ENCODE results near the gene SLC6A17.

Gene SLC6A17

GRCh38 chr1:110225212-110225611, 74.9 kb downstream of the SLC6A17 start:
- Histone ChIP-seq H3K4me1 (ENCODE audit: low read length) (no peaks in the 10 kb centered on the region), H3F3A (ENCODE audit: insufficient read depth, low read length) (no peaks in the 10 kb centered on the region), H3K9me2 (replicated peaks; ENCODE audit: insufficient read depth, low read length) (no peaks in the 10 kb centered on the region), H3K4me3 (ENCODE audit: low read length) (no peak overlapping the region), H3K9me3 (replicated peaks; ENCODE audit: insufficient read depth, low read length) (no peaks in the 10 kb centered on the region), H3K27ac (ENCODE audit: low read length) (no peak overlapping the region), H3K4me2 (ENCODE audit: low read depth, low read length) (no peak overlapping the region), H3K9ac (ENCODE audit: low read length) (no peak overlapping the region), H4K20me1 (ENCODE audit: insufficient read depth, low read length) (no peaks in the 10 kb centered on the region), H3K27me3 (replicated peaks; ENCODE audit: insufficient read depth, low read length) (no peaks in the 10 kb centered on the region), H3K36me3 (replicated peaks; ENCODE audit: insufficient read depth, low read length) (no peaks in the 10 kb centered on the region), H2AFZ (ENCODE audit: low read length) (no peak overlapping the region), H3K79me2 (ENCODE audit: low read length) (no peaks in the 10 kb centered on the region)
- TF ChIP-seq EZH2 (optimal IDR thresholded peaks at IDR 0.05; ENCODE audit: low read depth, low read length): no peak
- no peak for TF ChIP-seq EZH2phosphoT487 (IDR thresholded peaks at IDR 0.05; ENCODE audit: low read length)
- TF ChIP-seq, protein P1, sequence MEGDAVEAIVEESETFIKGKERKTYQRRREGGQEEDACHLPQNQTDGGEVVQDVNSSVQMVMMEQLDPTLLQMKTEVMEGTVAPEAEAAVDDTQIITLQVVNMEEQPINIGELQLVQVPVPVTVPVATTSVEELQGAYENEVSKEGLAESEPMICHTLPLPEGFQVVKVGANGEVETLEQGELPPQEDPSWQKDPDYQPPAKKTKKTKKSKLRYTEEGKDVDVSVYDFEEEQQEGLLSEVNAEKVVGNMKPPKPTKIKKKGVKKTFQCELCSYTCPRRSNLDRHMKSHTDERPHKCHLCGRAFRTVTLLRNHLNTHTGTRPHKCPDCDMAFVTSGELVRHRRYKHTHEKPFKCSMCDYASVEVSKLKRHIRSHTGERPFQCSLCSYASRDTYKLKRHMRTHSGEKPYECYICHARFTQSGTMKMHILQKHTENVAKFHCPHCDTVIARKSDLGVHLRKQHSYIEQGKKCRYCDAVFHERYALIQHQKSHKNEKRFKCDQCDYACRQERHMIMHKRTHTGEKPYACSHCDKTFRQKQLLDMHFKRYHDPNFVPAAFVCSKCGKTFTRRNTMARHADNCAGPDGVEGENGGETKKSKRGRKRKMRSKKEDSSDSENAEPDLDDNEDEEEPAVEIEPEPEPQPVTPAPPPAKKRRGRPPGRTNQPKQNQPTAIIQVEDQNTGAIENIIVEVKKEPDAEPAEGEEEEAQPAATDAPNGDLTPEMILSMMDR (IDR thresholded peaks at IDR 0.05; ENCODE audit: low read length): no peak
- no peak for DNase-seq

- no peak for DNase-seq
- H3K27me3 ChIP-seq (replicated peaks; ENCODE audit: insufficient read depth, low read length): no peaks in the 10 kb centered on the region
- no peak overlapping the region for H3K4me3 ChIP-seq (ENCODE audit: low read length)
- no peak overlapping the region for H3K27ac ChIP-seq (ENCODE audit: low read length)
- H4K20me1 ChIP-seq (ENCODE audit: insufficient read depth, low read length): no peaks in the 10 kb centered on the region
- no peaks in the 10 kb centered on the region for H3K4me1 ChIP-seq (ENCODE audit: low read length)
- no peak for TF ChIP-seq EZH2phosphoT487 (IDR thresholded peaks at IDR 0.05; ENCODE audit: low read length)
- TF ChIP-seq, protein P1 (IDR thresholded peaks at IDR 0.05; ENCODE audit: low read length): no peak
- no peak for TF ChIP-seq EZH2 (optimal IDR thresholded peaks at IDR 0.05; ENCODE audit: low read depth, low read length)
- no peaks in the 10 kb centered on the region for H3F3A ChIP-seq (ENCODE audit: insufficient read depth, low read length)
- H3K79me2 ChIP-seq (ENCODE audit: low read length): no peaks in the 10 kb centered on the region
- no peak overlapping the region for H3K4me2 ChIP-seq (ENCODE audit: low read depth, low read length)
- H3K9ac ChIP-seq (ENCODE audit: low read length): no peak overlapping the region
- no peaks in the 10 kb centered on the region for H3K9me2 ChIP-seq (replicated peaks; ENCODE audit: insufficient read depth, low read length)
- no peaks in the 10 kb centered on the region for H3K9me3 ChIP-seq (replicated peaks; ENCODE audit: insufficient read depth, low read length)
- no peak overlapping the region for H2AFZ ChIP-seq (ENCODE audit: low read length)
- no peaks in the 10 kb centered on the region for H3K36me3 ChIP-seq (replicated peaks; ENCODE audit: insufficient read depth, low read length)
Observed at GRCh38 chr1:110225756-110226404, 75.6 kb downstream of the SLC6A17 start.

DNA sequence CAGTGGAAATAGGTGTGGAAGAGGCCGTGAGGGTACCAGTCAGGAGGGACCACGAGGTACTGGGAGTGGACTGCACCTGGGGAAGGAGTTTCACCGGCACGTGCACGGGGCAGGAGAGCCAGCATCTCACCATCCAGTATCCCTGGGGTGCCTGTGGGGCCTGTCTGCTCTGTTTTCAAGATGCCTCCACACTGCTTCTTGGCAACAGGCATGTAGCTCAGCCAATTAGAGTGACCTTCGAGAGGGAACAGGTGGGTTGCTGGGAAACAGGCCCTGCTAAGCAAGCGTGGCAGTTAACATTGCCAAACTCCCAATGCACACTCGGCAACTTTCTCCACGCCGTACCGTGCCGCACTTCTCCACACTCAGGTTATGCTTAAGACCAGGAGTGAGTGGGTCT, 77.5 kb downstream of the SLC6A17 start:
- Histone ChIP-seq H3K9me2 (replicated peaks; ENCODE audit: insufficient read depth, low read length) (no peaks in the 10 kb centered on the region), H3K79me2 (ENCODE audit: low read length) (no peaks in the 10 kb centered on the region), H2AFZ (ENCODE audit: low read length) (no peak overlapping the region), H3K36me3 (replicated peaks; ENCODE audit: insufficient read depth, low read length) (no peaks in the 10 kb centered on the region), H3F3A (ENCODE audit: insufficient read depth, low read length) (no peaks in the 10 kb centered on the region), H3K4me1 (ENCODE audit: low read length) (no peaks in the 10 kb centered on the region), H3K4me2 (ENCODE audit: low read depth, low read length) (no peak overlapping the region), H3K27ac (ENCODE audit: low read length) (no peak overlapping the region), H4K20me1 (ENCODE audit: insufficient read depth, low read length) (no peaks in the 10 kb centered on the region), H3K4me3 (ENCODE audit: low read length) (no peak overlapping the region), H3K9ac (ENCODE audit: low read length) (no peak overlapping the region), H3K27me3 (replicated peaks; ENCODE audit: insufficient read depth, low read length) (no peaks in the 10 kb centered on the region), H3K9me3 (replicated peaks; ENCODE audit: insufficient read depth, low read length) (no peaks in the 10 kb centered on the region)
- TF ChIP-seq, protein P1 (IDR thresholded peaks at IDR 0.05; ENCODE audit: low read length): no peak
- TF ChIP-seq EZH2phosphoT487 (IDR thresholded peaks at IDR 0.05; ENCODE audit: low read length): no peak
- TF ChIP-seq EZH2 (optimal IDR thresholded peaks at IDR 0.05; ENCODE audit: low read depth, low read length): no peak
- DNase-seq: no peak

Measured in MM.1S (cell line).